Measurements from ENCODE around the gene RASD1. TPM values are rescaled to one million over a fixed set of nuclear protein-coding genes. Genes with fewer than 3 reads are reported as not detected.
"Not testable (repeated sequence)": the region's sequence is repeated elsewhere in the genome, so short reads cannot be mapped to it uniquely, and the experiment has no call there.

The RASD1 gene
- total RNA-seq, 2 donors from 2014 or later: 20.9 to 24.6 TPM

GRCh38 chr17:17492571-17492970 is 3.6 kb downstream of the RASD1 start:
- ATAC-seq (no peak), DNase-seq (peak in 1 of 2 donors; percentile 20)
- intact Hi-C loops (cut with DNase I, micrococcal nuclease): loop anchor here in 1 of 2 donors (10.0 kb wide), 1 partner anchor 138 kb away; no protein-coding TSS in a partner anchor

GRCh38 chr17:17492085-17492484 is 4.1 kb downstream of the RASD1 start:
- DNase-seq (peak in 1 of 2 donors; percentile 20), ATAC-seq (no peak)
- intact Hi-C loops (cut with DNase I, micrococcal nuclease): loop anchor here in 1 of 2 donors (10.0 kb wide), 1 partner anchor 137 kb away; no protein-coding TSS in a partner anchor

GRCh38 chr17:17491546-17491988 is 4.6 kb downstream of the RASD1 start:
- DNase-seq (peak in 1 of 2 donors; percentile 16), ATAC-seq (no peak)
- intact Hi-C loops (cut with DNase I, micrococcal nuclease): loop anchor here in 1 of 2 donors (10.0 kb wide), 1 partner anchor 137 kb away; no protein-coding TSS in a partner anchor

GRCh38 chr17:17491031-17491471 is 5.1 kb downstream of the RASD1 start:
- ATAC-seq (no peak), DNase-seq (peak in 1 of 2 donors; percentile 15)
- intact Hi-C loops (cut with DNase I, micrococcal nuclease): loop anchor here in 1 of 2 donors (10.0 kb wide), 1 partner anchor 136 kb away; no protein-coding TSS in a partner anchor

GRCh38 chr17:17487998-17488397 is 8.2 kb downstream of the RASD1 start:
- intact Hi-C loops (cut with DNase I, micrococcal nuclease): no loop called here
- DNase-seq (no peak), ATAC-seq (no peak)

- intact Hi-C loops (cut with DNase I, micrococcal nuclease); DNase-seq; ATAC-seq: not testable (repeated sequence)
Measured at GRCh38 chr17:17486416-17486815, 9.8 kb downstream of the RASD1 start.

GRCh38 chr17:17485420-17485819 is 10.8 kb downstream of the RASD1 start:
- ATAC-seq: no peak
- no peak for DNase-seq
- intact Hi-C loops (cut with DNase I, micrococcal nuclease): no loop called here

GRCh38 chr17:17484451-17484899 is 11.7 kb downstream of the RASD1 start:
- intact Hi-C loops (cut with DNase I, micrococcal nuclease): no loop called here
- ATAC-seq (no peak), DNase-seq (no peak)

- no peak for ATAC-seq
- intact Hi-C loops (cut with DNase I, micrococcal nuclease): no loop called here
- DNase-seq: no peak
Measured at GRCh38 chr17:17481860-17482259, 14.3 kb downstream of the RASD1 start.

- intact Hi-C loops (cut with DNase I, micrococcal nuclease): no loop called here
- ATAC-seq (no peak), DNase-seq (no peak)
Measured at GRCh38 chr17:17480593-17481148, 15.5 kb downstream of the RASD1 start.

GRCh38 chr17:17479209-17479608 is 17.0 kb downstream of the RASD1 start:
- intact Hi-C loops (cut with DNase I, micrococcal nuclease): no loop called here
- ATAC-seq (no peak), DNase-seq (no peak)

GRCh38 chr17:17476865-17477467 is 19.2 kb downstream of the RASD1 start, which contains the start of gene MED9:
Gene MED9, plus strand, starts transcription at chr17:17477000. Its CDS starts 42 bp downstream, at chr17:17477042.
- intact Hi-C loops (cut with DNase I, micrococcal nuclease): no loop called here
- peak; percentile 91 to 95 for DNase-seq
- peak; percentile 99 for ATAC-seq

- intact Hi-C loops (cut with DNase I, micrococcal nuclease): no loop called here
Measured at GRCh38 chr17:17474341-17474740, 21.9 kb downstream of the RASD1 start.

GRCh38 chr17:17472333-17472920 is 23.8 kb downstream of the RASD1 start:
- ATAC-seq (no peak), DNase-seq (no peak)
- intact Hi-C loops (cut with DNase I, micrococcal nuclease): no loop called here

More at GRCh38 chr17:17474341-17474740, 21.9 kb downstream of the RASD1 start:
- DNase-seq (no peak), ATAC-seq (no peak)

- intact Hi-C loops (cut with DNase I, micrococcal nuclease): no loop called here
- ATAC-seq (no peak), DNase-seq (no peak)
Measured at GRCh38 chr17:17469996-17470395, 26.2 kb downstream of the RASD1 start.

- ATAC-seq (no peak), DNase-seq (no peak)
- intact Hi-C loops (cut with DNase I, micrococcal nuclease): no loop called here
Measured at GRCh38 chr17:17469358-17469757, 26.8 kb downstream of the RASD1 start.

- DNase-seq: no peak
- ATAC-seq: peak; percentile 49
- intact Hi-C loops (cut with DNase I, micrococcal nuclease): no loop called here
Measured at GRCh38 chr17:17468217-17469010, 27.8 kb downstream of the RASD1 start.

GRCh38 chr17:17467720-17468119 is 28.5 kb downstream of the RASD1 start:
- DNase-seq: peak; percentile 61 to 79
- ATAC-seq: peak; percentile 99
- intact Hi-C loops (cut with DNase I, micrococcal nuclease): no loop called here

GRCh38 chr17:17467016-17467415 is 29.2 kb downstream of the RASD1 start:
- no peak for DNase-seq
- no peak for ATAC-seq

More at GRCh38 chr17:17467016-17467415, 29.2 kb downstream of the RASD1 start:
- intact Hi-C loops (cut with DNase I, micrococcal nuclease): no loop called here
